GM18951 (cell line): ENCODE measurements around the gene RBM19.

Source experiments
- POLR2A ChIP-seq: IDR thresholded peaks from 4 replicates; pipeline ENCODE4 v1.6.1; 2011; ENCODE audit warnings: mild to moderate bottlenecking; ENCODE audit not compliant: insufficient read length, insufficient read depth; ENCODE audit errors: extremely low read depth
- in situ Hi-C: fragments of 300-500 bp; cut with MboI; formaldehyde crosslinking; loops from one replicate; pipeline ENCODE4 v1.12.0; 2022; ENCODE audit warnings: low sequenced_read_pairs, mixed read lengths, inconsistent platforms; ENCODE audit not compliant: unreplicated experiment

Gene RBM19

DNA sequence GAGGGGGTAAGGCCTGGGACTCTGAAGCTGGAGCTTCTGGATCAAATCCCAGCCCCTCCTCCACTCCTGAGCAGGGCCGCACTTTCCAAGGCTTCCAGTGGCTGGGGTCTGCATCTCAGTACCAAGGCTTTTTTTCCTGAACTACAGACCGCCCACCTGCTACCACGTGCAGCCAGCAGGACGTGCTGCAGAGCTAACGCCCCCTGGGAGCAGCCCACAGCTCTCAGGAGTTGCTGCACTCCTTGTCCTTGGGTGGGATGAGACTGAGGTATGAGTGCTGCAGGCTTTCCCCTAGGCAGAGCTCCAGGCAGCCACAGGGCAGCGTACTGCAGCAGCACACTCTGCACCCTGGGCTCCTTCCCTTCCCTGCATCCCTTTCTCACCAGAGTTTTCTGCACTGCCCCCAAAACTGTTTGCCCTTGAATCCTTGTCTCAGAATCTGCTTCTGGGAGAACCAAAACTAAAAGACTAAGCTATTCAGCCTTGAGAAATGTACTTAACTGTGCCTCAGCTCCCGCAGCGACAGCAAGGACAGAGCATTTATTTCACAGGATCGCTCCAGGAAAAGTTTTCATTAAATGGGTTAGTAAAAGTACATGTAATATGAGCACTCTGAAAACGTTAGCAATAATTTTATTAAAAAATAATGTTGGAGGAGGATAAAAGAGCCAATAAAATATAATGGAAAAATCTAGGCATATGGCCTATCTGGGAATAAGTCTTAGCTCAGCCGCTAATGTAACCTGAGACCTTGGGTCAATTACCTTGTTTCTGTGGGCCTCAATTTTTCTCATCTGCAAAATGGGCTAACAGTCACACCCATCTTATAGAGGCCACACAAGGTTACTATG lies 25.5 kb downstream of the RBM19 start:
- in situ Hi-C loops = no loop called here
- no peak for TF ChIP-seq POLR2A

DNA sequence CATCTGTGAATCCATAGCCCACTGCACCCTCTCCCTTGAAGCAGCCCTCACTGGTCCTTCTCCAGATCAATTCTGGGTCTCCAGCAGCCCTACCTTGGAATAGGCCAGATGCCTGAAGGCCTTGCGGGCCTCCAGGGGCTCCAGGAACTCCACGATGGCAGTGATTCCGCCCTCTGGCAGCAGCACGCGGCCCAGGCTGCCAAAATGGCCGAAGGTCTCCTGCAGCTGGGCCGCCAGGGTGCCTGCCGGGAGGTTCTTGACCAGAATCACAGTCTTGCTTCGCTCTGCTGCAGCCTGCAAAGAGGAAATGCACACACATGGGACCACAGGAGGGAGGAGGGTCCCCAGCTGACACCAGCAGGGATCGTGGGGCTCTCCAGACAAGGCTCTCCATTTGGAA lies 26.3 kb downstream of the RBM19 start:
- no peak for TF ChIP-seq POLR2A
- in situ Hi-C loops = no loop called here

DNA sequence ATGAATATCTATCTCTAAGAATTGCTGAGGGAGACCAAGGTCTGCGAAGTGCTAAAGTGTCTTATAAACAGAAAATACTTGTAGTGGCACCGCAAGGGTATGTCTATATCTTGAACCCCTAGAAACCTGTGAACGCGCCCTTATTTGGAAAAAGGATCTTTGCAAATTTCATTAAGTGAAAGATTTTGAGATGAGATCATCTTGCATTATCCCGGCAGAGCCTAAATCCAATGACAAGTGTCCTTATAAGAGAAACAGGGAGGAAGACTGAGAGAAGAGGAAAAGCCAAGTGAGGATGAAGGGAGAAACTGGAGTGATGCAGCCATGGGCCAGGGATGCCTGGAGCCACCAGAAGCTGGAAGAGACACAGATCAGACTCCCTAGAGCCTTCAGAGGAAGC lies 27.7 kb downstream of the RBM19 start:
- in situ Hi-C loops = no loop called here
- TF ChIP-seq POLR2A = no peak

DNA sequence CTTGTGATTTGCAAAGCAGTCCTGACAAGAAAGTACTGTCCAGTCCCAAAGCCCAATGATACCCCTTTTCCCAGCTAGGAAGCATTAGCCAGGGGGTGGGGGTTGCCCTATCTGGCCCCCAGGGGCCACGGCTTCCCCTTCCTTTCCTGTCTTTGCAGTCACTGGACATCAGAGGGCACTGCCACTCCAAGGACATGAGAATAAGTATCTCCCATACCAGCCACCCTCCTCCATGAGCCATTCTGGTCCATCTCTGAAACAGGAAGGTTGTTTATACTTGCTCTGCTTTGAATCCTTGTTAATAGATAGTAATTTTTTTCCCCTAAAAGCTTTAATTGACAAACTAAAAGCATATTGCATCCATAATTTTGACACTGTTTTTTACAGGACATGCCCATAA lies 29.7 kb downstream of the RBM19 start:
- in situ Hi-C loops = no loop called here
- no peak for TF ChIP-seq POLR2A

- in situ Hi-C loops = no loop called here
- no peak for TF ChIP-seq POLR2A
These were observed 30.7 kb downstream of the RBM19 start for GRCh38 chr12:113935459-113935858.

DNA sequence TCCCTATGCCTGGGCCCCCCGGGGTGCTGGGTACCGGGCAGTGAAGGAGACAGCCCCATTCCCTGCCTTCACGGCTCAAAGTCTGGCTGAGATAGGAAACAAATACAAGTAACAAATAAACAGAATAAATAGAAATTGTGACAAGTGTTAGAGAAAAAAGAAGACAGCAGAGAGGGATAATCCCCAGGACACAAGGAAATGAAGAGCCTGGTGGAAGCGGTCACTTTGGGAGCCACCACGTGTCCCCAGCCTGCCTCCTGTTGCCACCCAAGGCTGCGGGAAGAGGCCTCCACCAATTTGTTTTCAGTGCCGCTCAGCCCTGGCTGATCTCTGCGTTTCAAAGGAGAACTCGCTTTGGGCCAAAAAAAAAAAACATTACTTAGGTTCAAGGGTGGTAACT lies 31.2 kb downstream of the RBM19 start:
- in situ Hi-C loops = no loop called here
- no peak for TF ChIP-seq POLR2A

- in situ Hi-C loops = no loop called here
- no peak for TF ChIP-seq POLR2A
These were observed 31.9 kb downstream of the RBM19 start for GRCh38 chr12:113934060-113934814.

GRCh38 chr12:113933201-113933786 lies 32.8 kb downstream of the RBM19 start:
- in situ Hi-C loops = no loop called here
- TF ChIP-seq POLR2A = no peak

DNA sequence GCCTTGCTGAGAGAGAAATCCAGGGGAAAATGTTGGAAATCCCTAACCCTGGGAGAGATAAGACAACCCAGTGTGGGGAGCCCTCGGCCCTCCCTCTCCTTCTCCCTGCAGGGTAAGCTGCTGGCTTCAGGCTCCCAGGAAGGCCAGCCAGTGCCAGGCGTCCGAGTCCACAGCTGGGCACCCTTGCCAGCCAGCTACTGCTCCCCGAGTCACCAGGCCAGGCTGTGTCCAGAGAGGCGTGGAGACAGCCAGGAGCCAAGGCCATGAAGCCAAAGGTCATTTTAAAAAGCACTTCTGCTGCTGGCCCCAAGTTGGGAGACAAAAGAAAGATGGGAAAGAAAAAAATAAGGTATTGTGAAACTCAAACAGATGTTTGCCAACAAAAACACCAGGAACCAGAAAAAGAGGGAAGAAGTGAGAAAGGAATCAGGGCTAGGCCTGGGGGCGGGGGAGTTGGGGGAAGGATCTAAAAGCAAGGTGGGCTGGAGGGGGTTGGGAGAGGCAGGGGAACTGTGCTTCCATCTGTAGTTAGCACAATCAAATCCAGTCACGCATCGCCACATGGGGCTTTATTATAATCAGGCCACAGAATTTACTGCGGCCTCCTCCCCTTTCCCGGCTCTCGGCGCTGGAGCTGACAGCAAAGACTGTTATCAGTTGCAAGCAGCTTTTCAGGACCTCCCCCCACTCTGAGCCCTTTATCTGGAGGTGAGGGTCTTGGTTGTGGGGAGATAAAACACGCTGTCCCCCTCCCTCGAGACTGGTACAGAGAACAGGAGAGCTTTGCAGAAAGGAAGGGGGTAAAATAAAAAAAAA lies 33.5 kb downstream of the RBM19 start:
- TF ChIP-seq POLR2A = no peak
- in situ Hi-C loops = no loop called here

DNA sequence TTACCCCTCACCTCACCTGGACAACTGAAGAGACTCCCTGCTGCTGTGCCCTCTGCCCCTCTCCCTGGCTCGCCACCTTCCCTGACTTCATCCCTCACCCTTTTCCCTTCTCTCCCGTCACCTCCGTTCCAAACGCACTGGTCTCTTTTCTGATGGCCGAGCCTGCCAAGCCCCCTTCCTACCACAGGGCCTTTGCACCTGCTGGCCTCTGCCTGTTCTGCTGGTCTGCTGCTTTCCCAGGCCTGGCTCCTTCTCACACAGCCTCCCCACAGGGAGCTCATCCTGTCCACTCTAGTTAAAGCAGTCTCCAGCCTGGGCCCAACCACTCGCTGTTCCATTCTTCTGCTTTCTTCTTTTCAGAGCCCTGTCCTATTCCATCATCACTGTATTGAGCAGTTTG lies 34.6 kb downstream of the RBM19 start:
- no peak for TF ChIP-seq POLR2A
- in situ Hi-C loops = no loop called here

GRCh38 chr12:113930249-113930648 lies 35.9 kb downstream of the RBM19 start:
- no peak for TF ChIP-seq POLR2A
- in situ Hi-C loops = no loop called here

GRCh38 chr12:113929312-113929989 lies 36.7 kb downstream of the RBM19 start:
- TF ChIP-seq POLR2A = no peak
- in situ Hi-C loops = no loop called here
